Measurements from ENCODE around the gene RPTOR. TPM values are rescaled to one million over a fixed set of nuclear protein-coding genes. Genes with fewer than 3 reads are reported as not detected.

Gene RPTOR
- polyA plus RNA-seq, 1 of the 3 experiments (the other 2 are of a cell fraction): 14.9 TPM

DNA sequence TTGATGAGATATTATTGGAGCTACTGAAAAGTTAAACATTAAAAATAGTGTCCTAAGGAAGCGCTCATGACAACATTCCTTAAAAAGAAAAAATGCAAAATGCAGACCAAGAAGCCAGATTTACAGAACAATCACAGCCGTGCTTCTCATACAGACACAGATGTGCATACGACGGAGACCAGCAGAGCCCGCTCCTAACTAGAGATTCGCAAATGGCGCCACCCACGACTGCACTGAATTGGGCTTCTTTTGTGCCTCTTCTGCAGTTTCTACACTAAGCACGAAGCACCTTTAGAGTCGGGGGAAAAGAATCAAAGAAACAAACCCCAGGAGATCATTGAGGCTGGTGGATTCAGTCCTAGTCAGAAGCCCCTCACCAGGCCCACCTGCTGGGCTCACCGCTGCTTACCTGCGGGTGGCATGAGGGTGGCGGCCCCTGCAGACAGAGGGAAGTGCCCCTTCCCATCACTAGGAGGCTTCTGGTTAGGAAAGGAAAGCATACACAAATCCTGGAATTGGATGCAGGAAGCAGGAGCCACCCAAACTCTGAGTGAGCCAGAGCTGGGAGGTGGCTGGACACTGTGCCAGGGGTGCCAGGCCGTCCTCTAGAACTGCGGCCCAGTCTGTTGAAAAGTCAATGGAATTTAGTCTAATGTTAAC is 382.1 kb downstream of the RPTOR start:
- peaks cover 12 to 55% of the 10 kb centered on the region in 2 experiments for H3K36me3 ChIP-seq (replicated peaks in 1 of 2; ENCODE audit: control insufficient read depth in 1 of 2, insufficient read depth in 2 of 2, low read length in 1 of 2)
- POLR2A ChIA-PET: no interaction called here
- H3K27ac ChIP-seq (ENCODE audit: low read depth in 2 of 2, low read length in 1 of 2): no peak overlapping the region
- no peak overlapping the region for H3K4me3 ChIP-seq (ENCODE audit: low read depth in 2 of 2, low read length in 1 of 2)
- H3K79me2 ChIP-seq (ENCODE audit: insufficient read depth): no peaks in the 10 kb centered on the region
- H3K4me2 ChIP-seq: no peak overlapping the region
- 96% methylated on average over 15 of the region's 15 CpGs for WGBS (ENCODE audit: low lambda C conversion rate)
- CTCF ChIA-PET: interaction anchor here (1.2 to 3.0 kb wide), 4 partner anchors 11 to 500 kb away, joined by 3 to 9 read pairs (median 6); no protein-coding TSS in a partner anchor
- TF ChIP-seq, protein P1, sequence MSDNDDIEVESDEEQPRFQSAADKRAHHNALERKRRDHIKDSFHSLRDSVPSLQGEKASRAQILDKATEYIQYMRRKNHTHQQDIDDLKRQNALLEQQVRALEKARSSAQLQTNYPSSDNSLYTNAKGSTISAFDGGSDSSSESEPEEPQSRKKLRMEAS (IDR thresholded peaks at IDR 0.05; ENCODE audit: low read depth): no peak
- TF ChIP-seq, protein P2, sequence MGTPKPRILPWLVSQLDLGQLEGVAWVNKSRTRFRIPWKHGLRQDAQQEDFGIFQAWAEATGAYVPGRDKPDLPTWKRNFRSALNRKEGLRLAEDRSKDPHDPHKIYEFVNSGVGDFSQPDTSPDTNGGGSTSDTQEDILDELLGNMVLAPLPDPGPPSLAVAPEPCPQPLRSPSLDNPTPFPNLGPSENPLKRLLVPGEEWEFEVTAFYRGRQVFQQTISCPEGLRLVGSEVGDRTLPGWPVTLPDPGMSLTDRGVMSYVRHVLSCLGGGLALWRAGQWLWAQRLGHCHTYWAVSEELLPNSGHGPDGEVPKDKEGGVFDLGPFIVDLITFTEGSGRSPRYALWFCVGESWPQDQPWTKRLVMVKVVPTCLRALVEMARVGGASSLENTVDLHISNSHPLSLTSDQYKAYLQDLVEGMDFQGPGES (IDR thresholded peaks at IDR 0.05; ENCODE audit: low read depth, low read length): no peak
- TF ChIP-seq ELF1 (IDR thresholded peaks at IDR 0.05) (no peak), NFIC (IDR thresholded peaks at IDR 0.05; ENCODE audit: borderline replicate concordance) (no peak), SIN3A (IDR thresholded peaks at IDR 0.05; ENCODE audit: borderline replicate concordance, low read depth, low read length) (no peak), JUND (IDR thresholded peaks at IDR 0.05) (no peak), RFX5 (IDR thresholded peaks at IDR 0.05; ENCODE audit: low read length) (no peak), RXRA (IDR thresholded peaks at IDR 0.05; ENCODE audit: borderline replicate concordance, low read depth) (no peak), TCF12 (IDR thresholded peaks at IDR 0.05) (no peak), YY1 (IDR thresholded peaks at IDR 0.05; ENCODE audit: low read depth) (no peak)
- H2AFZ ChIP-seq (ENCODE audit: low read depth): no peak overlapping the region
- no peak for DNase-seq
- no peaks in the 10 kb centered on the region for H3K9me2 ChIP-seq
- no peaks in the 10 kb centered on the region for H3K27me3 ChIP-seq (ENCODE audit: insufficient read depth)
- H3F3A ChIP-seq (replicated peaks; ENCODE audit: insufficient read depth): no peaks in the 10 kb centered on the region
- H3K9me3 ChIP-seq: no peaks in the 10 kb centered on the region
- no peaks in the 10 kb centered on the region for H3K4me1 ChIP-seq (ENCODE audit: control insufficient read depth in 1 of 2, insufficient read depth in 2 of 2, low read depth in 1 of 2, low read length in 1 of 2)
- no peaks in the 10 kb centered on the region for H4K20me1 ChIP-seq (ENCODE audit: insufficient read depth)
- no peak overlapping the region for H3K9ac ChIP-seq

DNA sequence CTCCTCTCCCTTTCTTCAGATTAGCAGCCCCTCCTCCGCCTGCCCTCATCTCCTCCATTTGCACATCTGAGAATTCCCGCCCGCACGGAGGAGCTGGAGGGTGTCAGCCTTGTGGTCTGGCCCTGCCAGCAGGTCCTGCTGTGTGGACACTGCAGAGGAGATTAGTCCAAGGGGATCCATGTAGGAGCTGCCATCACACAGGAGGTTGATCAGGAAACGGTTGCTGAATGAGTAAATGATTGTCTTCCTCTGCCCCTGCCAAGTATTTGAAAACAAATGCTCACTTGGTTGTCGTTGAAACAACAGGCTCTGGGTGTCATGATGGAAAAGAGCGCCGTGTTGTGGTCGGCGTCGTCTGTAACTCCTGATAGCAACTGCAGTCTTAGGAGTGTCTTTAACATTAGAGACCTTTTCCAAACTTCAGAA is 383.2 kb downstream of the RPTOR start:
- H3F3A ChIP-seq (replicated peaks; ENCODE audit: insufficient read depth): no peaks in the 10 kb centered on the region
- no peaks in the 10 kb centered on the region for H3K9me2 ChIP-seq
- H3K9me3 ChIP-seq: no peaks in the 10 kb centered on the region
- DNase-seq: no peak
- peaks cover 12 to 47% of the 10 kb centered on the region in 2 experiments for H3K36me3 ChIP-seq (replicated peaks in 1 of 2; ENCODE audit: control insufficient read depth in 1 of 2, insufficient read depth in 2 of 2, low read length in 1 of 2)
- H3K4me1 ChIP-seq (ENCODE audit: control insufficient read depth in 1 of 2, insufficient read depth in 2 of 2, low read depth in 1 of 2, low read length in 1 of 2): no peaks in the 10 kb centered on the region
- no peak overlapping the region for H3K4me2 ChIP-seq
- no peak overlapping the region for H2AFZ ChIP-seq (ENCODE audit: low read depth)
- no peaks in the 10 kb centered on the region for H3K27me3 ChIP-seq (ENCODE audit: insufficient read depth)
- no peaks in the 10 kb centered on the region for H3K79me2 ChIP-seq (ENCODE audit: insufficient read depth)
- H4K20me1 ChIP-seq (ENCODE audit: insufficient read depth): no peaks in the 10 kb centered on the region
- H3K9ac ChIP-seq: no peak overlapping the region
- ChIA-PET POLR2A (no interaction called here), CTCF (interaction anchor here (0.6 to 3.0 kb wide), 5 partner anchors 10 to 501 kb away, joined by 3 to 9 read pairs (median 5); no protein-coding TSS in a partner anchor)
- 90% methylated on average over 11 of the region's 11 CpGs for WGBS (ENCODE audit: low lambda C conversion rate)
- H3K27ac ChIP-seq (ENCODE audit: low read depth in 2 of 2, low read length in 1 of 2): no peak overlapping the region
- TF ChIP-seq EZH2phosphoT487 (IDR thresholded peaks at IDR 0.05; ENCODE audit: borderline replicate concordance, low read depth) (no peak), YY1 (IDR thresholded peaks at IDR 0.05; ENCODE audit: low read depth) (no peak), RCOR1 (IDR thresholded peaks at IDR 0.05; ENCODE audit: low read length) (no peak), FOSL2 (IDR thresholded peaks at IDR 0.05; ENCODE audit: borderline replicate concordance, low read depth) (no peak), ELF1 (IDR thresholded peaks at IDR 0.05) (no peak), CHD2 (IDR thresholded peaks at IDR 0.05; ENCODE audit: low read length, partially characterized antibody) (no peak), EP300 (IDR thresholded peaks at IDR 0.05; ENCODE audit: borderline replicate concordance in 1 of 2, low read depth in 1 of 2, low read length in 1 of 2) (no peak), GABPA (IDR thresholded peaks at IDR 0.05; ENCODE audit: low read depth) (no peak), RFX5 (IDR thresholded peaks at IDR 0.05; ENCODE audit: low read length) (no peak), POLR2AphosphoS5 (IDR thresholded peaks at IDR 0.05; ENCODE audit: low read depth, low read length) (no peak), FOXJ3 (CRISPR knock-in tag; IDR thresholded peaks at IDR 0.05) (no peak), JUND (IDR thresholded peaks at IDR 0.05) (no peak), SIN3A (IDR thresholded peaks at IDR 0.05; ENCODE audit: borderline replicate concordance, low read depth, low read length) (no peak)
- TF ChIP-seq, protein P1 (IDR thresholded peaks at IDR 0.05; ENCODE audit: low read depth): no peak
- TF ChIP-seq, protein P3, sequence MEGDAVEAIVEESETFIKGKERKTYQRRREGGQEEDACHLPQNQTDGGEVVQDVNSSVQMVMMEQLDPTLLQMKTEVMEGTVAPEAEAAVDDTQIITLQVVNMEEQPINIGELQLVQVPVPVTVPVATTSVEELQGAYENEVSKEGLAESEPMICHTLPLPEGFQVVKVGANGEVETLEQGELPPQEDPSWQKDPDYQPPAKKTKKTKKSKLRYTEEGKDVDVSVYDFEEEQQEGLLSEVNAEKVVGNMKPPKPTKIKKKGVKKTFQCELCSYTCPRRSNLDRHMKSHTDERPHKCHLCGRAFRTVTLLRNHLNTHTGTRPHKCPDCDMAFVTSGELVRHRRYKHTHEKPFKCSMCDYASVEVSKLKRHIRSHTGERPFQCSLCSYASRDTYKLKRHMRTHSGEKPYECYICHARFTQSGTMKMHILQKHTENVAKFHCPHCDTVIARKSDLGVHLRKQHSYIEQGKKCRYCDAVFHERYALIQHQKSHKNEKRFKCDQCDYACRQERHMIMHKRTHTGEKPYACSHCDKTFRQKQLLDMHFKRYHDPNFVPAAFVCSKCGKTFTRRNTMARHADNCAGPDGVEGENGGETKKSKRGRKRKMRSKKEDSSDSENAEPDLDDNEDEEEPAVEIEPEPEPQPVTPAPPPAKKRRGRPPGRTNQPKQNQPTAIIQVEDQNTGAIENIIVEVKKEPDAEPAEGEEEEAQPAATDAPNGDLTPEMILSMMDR (IDR thresholded peaks at IDR 0.05): no peak
- TF ChIP-seq, protein P4, sequence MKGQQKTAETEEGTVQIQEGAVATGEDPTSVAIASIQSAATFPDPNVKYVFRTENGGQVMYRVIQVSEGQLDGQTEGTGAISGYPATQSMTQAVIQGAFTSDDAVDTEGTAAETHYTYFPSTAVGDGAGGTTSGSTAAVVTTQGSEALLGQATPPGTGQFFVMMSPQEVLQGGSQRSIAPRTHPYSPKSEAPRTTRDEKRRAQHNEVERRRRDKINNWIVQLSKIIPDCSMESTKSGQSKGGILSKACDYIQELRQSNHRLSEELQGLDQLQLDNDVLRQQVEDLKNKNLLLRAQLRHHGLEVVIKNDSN (IDR thresholded peaks at IDR 0.05; ENCODE audit: borderline replicate concordance, low read depth): no peak
- TF ChIP-seq, protein P5, sequence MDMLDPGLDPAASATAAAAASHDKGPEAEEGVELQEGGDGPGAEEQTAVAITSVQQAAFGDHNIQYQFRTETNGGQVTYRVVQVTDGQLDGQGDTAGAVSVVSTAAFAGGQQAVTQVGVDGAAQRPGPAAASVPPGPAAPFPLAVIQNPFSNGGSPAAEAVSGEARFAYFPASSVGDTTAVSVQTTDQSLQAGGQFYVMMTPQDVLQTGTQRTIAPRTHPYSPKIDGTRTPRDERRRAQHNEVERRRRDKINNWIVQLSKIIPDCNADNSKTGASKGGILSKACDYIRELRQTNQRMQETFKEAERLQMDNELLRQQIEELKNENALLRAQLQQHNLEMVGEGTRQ (IDR thresholded peaks at IDR 0.05; ENCODE audit: borderline replicate concordance, low read depth, low read length): no peak
- no peak overlapping the region for H3K4me3 ChIP-seq (ENCODE audit: low read depth in 2 of 2, low read length in 1 of 2)
